ENCODE results near the gene METTL2B. TPM values are rescaled to one million over a fixed set of nuclear protein-coding genes. Genes with fewer than 3 reads are reported as not detected.
A peak's percentile ranks its signal among the peaks of the same experiment; 100 is the strongest.

Gene METTL2B
- total and polyA plus RNA-seq, 2 of the 13 experiments (the other 11 are each of a cell fraction or from before 2014, with no cell fraction given): 15.5 to 33.1 TPM

GRCh38 chr7:128435327-128435686 lies 41.2 kb upstream of the METTL2B start (continued):
- TF ChIP-seq SALL1 (CRISPR knock-in tag; IDR thresholded peaks at IDR 0.05): peak; percentile 60; the same call in 1 of the 2 replicates
- TF ChIP-seq CTCF (CRISPR knock-in tag; IDR thresholded peaks at IDR 0.05): no peak
- no peak for TF ChIP-seq NFKB2 (CRISPR knock-in tag; IDR thresholded peaks at IDR 0.05; ENCODE audit: borderline replicate concordance)
- TF ChIP-seq ATF7 (IDR thresholded peaks at IDR 0.05): no peak
- TF ChIP-seq ATF7 (CRISPR knock-in tag; IDR thresholded peaks at IDR 0.05): no peak
- no peak for TF ChIP-seq ZEB1 (IDR thresholded peaks at IDR 0.05; ENCODE audit: insufficient replicate concordance, low read depth)
- TF ChIP-seq ZNF10 (CRISPR knock-in tag; IDR thresholded peaks at IDR 0.05; ENCODE audit: borderline replicate concordance, low read depth): no peak
- TF ChIP-seq ZNF878 (CRISPR knock-in tag; IDR thresholded peaks at IDR 0.05): no peak
- TF ChIP-seq HINFP (CRISPR knock-in tag; IDR thresholded peaks at IDR 0.05; ENCODE audit: low read depth): no peak
- no peak for TF ChIP-seq ZNF609 (CRISPR knock-in tag; IDR thresholded peaks at IDR 0.05; ENCODE audit: borderline replicate concordance)
- TF ChIP-seq ZNF329 (CRISPR knock-in tag; IDR thresholded peaks at IDR 0.05; ENCODE audit: low read depth): no peak
- TF ChIP-seq KMT2A (CRISPR knock-in tag; IDR thresholded peaks at IDR 0.05): no peak
- no peak for TF ChIP-seq BRF2 (CRISPR knock-in tag; IDR thresholded peaks at IDR 0.05)
- TF ChIP-seq ZNF354B (CRISPR knock-in tag; IDR thresholded peaks at IDR 0.05): no peak
- TF ChIP-seq SIN3A (IDR thresholded peaks at IDR 0.05; ENCODE audit: borderline replicate concordance, low read depth, low read length): no peak
- TF ChIP-seq, protein P1, sequence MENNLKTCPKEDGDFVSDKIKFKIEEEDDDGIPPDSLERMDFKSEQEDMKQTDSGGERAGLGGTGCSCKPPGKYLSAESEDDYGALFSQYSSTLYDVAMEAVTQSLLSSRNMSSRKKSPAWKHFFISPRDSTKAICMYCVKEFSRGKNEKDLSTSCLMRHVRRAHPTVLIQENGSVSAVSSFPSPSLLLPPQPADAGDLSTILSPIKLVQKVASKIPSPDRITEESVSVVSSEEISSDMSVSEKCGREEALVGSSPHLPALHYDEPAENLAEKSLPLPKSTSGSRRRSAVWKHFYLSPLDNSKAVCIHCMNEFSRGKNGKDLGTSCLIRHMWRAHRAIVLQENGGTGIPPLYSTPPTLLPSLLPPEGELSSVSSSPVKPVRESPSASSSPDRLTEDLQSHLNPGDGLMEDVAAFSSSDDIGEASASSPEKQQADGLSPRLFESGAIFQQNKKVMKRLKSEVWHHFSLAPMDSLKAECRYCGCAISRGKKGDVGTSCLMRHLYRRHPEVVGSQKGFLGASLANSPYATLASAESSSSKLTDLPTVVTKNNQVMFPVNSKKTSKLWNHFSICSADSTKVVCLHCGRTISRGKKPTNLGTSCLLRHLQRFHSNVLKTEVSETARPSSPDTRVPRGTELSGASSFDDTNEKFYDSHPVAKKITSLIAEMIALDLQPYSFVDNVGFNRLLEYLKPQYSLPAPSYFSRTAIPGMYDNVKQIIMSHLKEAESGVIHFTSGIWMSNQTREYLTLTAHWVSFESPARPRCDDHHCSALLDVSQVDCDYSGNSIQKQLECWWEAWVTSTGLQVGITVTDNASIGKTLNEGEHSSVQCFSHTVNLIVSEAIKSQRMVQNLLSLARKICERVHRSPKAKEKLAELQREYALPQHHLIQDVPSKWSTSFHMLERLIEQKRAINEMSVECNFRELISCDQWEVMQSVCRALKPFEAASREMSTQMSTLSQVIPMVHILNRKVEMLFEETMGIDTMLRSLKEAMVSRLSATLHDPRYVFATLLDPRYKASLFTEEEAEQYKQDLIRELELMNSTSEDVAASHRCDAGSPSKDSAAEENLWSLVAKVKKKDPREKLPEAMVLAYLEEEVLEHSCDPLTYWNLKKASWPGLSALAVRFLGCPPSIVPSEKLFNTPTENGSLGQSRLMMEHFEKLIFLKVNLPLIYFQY (CRISPR knock-in tag; IDR thresholded peaks at IDR 0.05; ENCODE audit: borderline replicate concordance): no peak
- no peak for TF ChIP-seq BRCA1 (CRISPR knock-in tag; IDR thresholded peaks at IDR 0.05)
- no peak for TF ChIP-seq ZNF441 (CRISPR knock-in tag; IDR thresholded peaks at IDR 0.05; ENCODE audit: borderline replicate concordance)
